ENCODE data around the gene DPYSL4.

DPYSL4 gene

DNA sequence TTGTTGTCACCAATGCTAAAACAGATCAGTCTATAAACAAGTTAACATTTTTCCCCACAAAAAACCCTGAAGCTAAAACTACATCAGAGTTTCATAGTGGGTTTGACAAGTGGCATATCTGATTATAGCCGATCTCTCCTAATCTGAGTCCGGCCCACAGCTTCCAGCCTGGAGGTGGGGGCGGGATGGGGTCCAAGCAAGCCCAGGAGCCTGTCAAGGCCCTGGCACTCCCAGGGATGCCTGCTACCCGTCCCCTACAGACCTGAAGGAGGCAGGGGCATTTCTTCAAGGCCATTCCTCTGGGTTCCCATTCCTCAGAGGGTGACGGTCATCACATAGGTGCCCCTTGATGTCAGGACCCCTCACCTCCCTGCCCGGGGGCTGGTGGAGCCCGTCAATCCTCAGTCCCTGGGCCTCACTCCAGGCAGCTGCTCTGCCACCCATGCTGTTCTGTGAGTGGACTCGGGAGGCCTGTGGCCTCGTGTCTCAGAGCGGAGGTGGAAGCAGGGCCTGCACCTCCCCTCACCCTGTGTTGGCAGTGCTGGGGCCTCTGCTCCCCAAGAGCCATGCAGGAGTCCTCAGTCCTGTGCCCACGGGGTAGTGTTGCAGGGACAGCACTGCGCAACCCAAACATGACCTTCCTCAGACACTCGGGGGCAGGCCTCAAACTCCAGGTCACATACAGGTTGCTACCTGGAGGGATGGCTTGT, 8.8 kb downstream of the DPYSL4 start:
- no peak for TF ChIP-seq CTCF (IDR thresholded peaks at IDR 0.05; ENCODE audit: low read length, missing control alignments)
- H3K4me3 ChIP-seq (replicated peaks; ENCODE audit: low read depth, low read length) = no peak overlapping the region
- DNase-seq (ENCODE audit: low read depth) = no peak

DNA sequence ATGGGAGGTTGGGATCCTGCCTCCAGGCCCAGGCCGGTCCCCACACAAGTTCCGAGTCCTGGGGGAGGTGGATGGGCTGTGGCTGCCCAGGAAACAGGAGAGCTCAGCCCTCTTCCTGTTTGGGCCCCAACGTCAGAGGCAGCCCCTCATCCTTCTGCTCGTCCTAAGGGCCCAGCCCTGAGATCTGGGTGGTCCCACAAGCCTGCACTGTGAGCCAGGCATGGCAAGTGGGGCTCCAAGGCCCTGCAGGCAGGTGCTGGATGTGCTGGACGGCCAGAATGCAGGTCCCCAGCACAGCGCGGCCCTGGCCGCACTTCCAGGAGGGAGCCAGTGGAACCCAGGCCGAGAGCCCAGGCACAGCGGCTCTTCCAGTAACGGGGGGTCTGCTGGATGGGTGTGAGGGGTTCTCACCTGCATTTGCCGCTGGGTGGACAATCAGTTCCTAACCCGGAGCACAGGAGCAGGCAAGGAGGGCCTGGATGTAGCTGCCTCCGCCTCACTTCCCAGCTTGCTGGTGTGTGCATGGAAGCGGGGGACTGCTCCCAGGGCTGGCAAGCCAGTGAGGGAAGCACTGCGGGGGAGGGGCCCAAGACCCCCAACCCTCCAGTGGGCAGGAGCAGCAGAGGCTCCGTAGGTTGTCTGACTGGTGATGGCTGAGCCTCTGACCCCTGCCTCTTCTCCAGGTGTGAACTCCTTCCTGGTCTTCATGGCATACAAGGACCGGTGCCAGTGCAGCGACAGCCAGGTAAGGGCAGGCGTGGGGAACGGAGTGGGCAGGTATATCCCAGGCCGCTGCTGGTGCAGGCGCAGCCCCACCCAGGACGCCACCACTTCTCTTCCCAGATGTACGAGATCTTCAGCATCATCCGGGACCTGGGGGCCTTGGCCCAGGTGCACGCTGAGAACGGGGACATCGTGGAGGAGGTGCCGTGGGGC, 9.7 kb downstream of the DPYSL4 start:
- no peak for TF ChIP-seq CTCF (IDR thresholded peaks at IDR 0.05; ENCODE audit: low read length, missing control alignments)
- DNase-seq (ENCODE audit: low read depth) = no peak
- H3K4me3 ChIP-seq (replicated peaks; ENCODE audit: low read depth, low read length) = no peak overlapping the region

DNA sequence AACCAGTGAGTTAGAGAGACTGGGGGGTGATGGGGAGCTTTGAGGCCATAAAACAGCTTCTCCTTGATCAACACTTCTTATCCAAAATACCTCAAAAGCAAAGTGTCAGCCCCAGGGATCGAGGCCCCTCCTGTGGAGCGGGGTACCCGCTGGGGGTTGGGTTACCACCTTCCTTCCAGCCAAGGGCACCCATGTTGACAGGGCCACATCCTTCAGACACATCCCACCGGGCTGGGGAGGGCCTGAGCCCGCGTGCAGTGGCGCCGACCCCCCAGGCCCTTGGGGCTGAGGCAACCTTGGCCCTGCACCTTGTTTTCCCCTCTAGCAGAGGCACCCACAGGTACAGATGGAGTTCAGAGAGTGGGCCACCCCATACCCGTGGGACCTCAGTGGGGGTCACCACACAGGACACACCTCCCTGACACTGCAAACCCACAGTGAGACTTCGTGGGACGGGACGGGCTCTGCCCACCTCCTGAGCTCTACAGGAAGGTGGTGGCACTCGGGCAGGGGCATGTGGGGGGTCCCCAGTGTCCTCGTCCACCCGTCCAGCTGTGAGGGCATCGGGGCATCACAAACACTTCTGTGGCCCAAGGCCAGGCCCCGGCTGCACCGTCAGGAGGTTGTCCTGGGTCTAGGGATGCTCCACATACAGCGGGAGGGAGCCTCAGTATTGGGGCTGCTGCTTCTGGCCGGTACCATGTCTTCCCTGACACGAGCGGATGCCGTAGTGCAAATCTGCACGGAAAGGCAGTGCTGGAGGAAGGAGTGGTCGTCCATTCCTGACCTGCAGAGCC, 10.7 kb downstream of the DPYSL4 start:
- no peak overlapping the region for H3K4me3 ChIP-seq (replicated peaks; ENCODE audit: low read depth, low read length)
- DNase-seq (ENCODE audit: low read depth) = no peak
- TF ChIP-seq CTCF (IDR thresholded peaks at IDR 0.05; ENCODE audit: low read length, missing control alignments) = no peak

GRCh38 chr10:132198068-132198370, 11.3 kb downstream of the DPYSL4 start:
- no peak for TF ChIP-seq CTCF (IDR thresholded peaks at IDR 0.05; ENCODE audit: low read length, missing control alignments)
- no peak for DNase-seq (ENCODE audit: low read depth)
- no peak overlapping the region for H3K4me3 ChIP-seq (replicated peaks; ENCODE audit: low read depth, low read length)

DNA sequence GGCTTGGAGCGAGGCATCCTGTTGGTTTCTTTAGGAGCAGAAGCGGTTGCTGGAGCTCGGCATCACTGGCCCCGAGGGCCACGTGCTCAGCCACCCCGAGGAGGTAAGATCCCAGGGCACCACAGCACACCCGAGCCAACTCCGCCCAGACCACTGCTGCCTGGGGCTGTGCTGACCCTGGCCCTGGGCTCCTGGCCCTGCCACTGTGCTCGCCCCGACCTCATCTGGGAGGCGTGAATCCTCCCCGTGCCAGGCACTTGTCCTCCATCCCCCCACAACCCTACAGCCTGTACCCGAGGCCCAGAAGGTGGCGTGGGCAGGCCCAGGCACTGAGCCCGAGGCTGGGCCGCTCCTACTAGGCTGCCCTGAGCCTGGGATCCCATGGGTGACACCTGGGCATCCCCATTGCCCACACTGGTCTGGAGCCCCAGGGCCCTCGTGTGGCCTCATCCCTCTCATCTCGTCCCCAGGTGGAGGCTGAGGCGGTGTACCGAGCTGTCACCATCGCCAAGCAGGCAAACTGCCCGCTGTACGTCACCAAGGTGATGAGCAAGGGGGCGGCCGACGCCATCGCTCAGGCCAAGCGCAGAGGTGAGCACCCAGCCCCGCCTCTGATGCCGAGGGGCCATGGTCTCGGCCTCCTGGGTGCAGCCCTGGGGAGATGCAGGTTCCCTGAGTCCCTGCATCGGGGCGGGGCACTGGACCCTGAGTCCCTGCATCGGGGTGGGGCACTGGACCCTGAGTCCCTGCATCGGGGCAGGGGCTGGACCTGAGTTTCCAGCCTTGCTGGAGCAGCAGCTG, 11.8 kb downstream of the DPYSL4 start:
- no peak overlapping the region for H3K4me3 ChIP-seq (replicated peaks; ENCODE audit: low read depth, low read length)
- DNase-seq (ENCODE audit: low read depth) = no peak
- TF ChIP-seq CTCF (IDR thresholded peaks at IDR 0.05; ENCODE audit: low read length, missing control alignments) = no peak

DNA sequence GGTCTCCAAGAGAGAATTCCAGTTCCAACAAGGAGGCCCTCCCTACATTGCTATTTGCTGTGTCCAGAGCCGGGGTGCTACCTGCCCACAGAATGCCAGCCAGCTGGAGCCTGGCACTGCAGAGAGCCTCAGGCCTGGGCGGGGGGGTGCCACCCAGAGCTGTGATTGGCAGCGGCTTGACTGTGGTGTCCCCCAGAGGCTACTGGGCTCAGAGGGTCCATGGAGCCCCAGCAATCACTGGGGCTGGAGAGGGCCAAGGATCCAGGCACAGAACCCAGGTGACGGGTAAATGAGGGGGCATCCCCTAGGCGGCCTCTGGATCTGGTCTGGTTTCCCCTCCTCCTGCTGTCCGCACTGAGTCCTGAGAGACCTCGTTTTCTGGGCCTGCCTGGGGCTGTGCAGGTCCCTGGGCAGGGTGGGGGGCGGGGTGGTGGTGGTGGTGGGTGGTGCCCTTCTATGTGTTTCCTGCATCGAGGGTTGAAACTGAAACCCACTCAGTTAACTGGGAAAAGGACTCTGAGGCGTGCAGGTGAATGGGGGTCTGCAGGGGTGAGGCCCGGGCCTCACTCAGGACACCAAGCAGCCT, 12.6 kb downstream of the DPYSL4 start:
- H3K4me3 ChIP-seq (replicated peaks; ENCODE audit: low read depth, low read length) = no peak overlapping the region
- TF ChIP-seq CTCF (IDR thresholded peaks at IDR 0.05; ENCODE audit: low read length, missing control alignments) = no peak
- no peak for DNase-seq (ENCODE audit: low read depth)

Measured in fibroblast of pulmonary artery (primary cell).